Activated T-cell treated with anti-CD3 and anti-CD28 coated beads, Interleukin-2, amount 50 U/mL, for 24 hours (primary cell): ENCODE results near the gene HMCN1.

Experiments used
- DNase-seq: peaks from one replicate; pipeline ENCODE4 v3.0.0-alpha.2; 2020
- H3K27ac Mint-ChIP-seq: 2 replicates; pipeline ENCODE4 v1.8.0; 2020; ENCODE audit warnings: mild to moderate bottlenecking, mixed read lengths
- H3K27me3 Mint-ChIP-seq: 2 replicates; pipeline ENCODE4 v1.8.0; 2020; ENCODE audit warnings: mixed read lengths
- H3K36me3 Mint-ChIP-seq: 2 replicates; pipeline ENCODE4 v1.8.0; 2020; ENCODE audit warnings: low read depth, mixed read lengths
- H3K4me1 Mint-ChIP-seq: 2 replicates; pipeline ENCODE4 v1.8.0; 2020; ENCODE audit warnings: low read depth, mixed read lengths
- H3K4me3 Mint-ChIP-seq: 2 replicates; pipeline ENCODE4 v1.8.0; 2020; ENCODE audit warnings: mild to moderate bottlenecking, moderate library complexity, mixed read lengths
- H3K9me3 Mint-ChIP-seq: 2 replicates; pipeline ENCODE4 v1.8.0; 2020; ENCODE audit warnings: mixed read lengths

Gene HMCN1

DNA sequence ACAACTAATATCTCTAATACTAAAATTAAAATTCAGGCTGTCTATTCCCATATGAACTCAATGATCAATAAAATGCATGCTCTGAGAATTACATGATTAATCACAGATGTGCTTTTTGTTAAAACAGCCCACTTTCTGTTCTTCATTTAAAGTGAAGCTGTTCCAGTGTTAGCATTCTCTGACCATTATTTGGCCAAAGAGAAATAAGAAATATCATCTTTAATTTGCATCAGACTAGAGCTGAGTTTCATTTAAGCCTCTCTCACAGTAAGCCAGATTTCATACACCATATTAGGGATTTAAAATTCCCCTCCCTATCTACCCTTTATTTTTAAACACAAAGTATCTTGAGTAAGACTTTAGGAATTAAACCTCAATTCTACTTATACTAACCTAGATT, 379.3 kb downstream of the HMCN1 start:
- no peaks in the 10 kb centered on the region for H3K4me1 Mint-ChIP-seq

DNA sequence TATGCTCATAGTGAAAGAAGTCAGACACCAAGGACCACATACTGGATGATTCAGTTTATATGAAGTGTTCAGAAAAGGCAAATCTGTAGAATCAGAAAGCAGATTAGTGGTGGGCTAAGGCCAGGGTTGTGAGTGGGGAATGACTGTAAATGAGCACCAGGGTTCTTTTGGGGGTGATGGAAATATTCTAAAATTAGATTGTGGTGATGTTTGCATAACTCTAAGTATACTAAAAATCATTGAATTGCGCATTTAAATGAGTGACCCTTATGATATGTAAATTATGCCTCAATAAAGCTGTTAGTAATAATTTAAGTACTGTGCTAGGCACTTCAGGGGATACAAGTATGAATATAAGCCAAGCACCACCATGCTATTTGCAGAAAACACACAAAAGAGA, 384.5 kb downstream of the HMCN1 start:
- Mint-ChIP-seq H3K4me1 (no peaks in the 10 kb centered on the region), H3K36me3 (no peaks in the 10 kb centered on the region), H3K4me3 (no peak overlapping the region), H3K27me3 (peaks cover 17% of the 10 kb centered on the region), H3K27ac (no peak overlapping the region), H3K9me3 (no peaks in the 10 kb centered on the region)
- DNase-seq = no peak

More for the DNA sequence above, 379.3 kb downstream of the HMCN1 start:
- Mint-ChIP-seq H3K9me3 (no peaks in the 10 kb centered on the region), H3K36me3 (no peaks in the 10 kb centered on the region), H3K27ac (no peak overlapping the region), H3K27me3 (peaks cover 16% of the 10 kb centered on the region), H3K4me3 (no peak overlapping the region)
- DNase-seq = no peak

DNA sequence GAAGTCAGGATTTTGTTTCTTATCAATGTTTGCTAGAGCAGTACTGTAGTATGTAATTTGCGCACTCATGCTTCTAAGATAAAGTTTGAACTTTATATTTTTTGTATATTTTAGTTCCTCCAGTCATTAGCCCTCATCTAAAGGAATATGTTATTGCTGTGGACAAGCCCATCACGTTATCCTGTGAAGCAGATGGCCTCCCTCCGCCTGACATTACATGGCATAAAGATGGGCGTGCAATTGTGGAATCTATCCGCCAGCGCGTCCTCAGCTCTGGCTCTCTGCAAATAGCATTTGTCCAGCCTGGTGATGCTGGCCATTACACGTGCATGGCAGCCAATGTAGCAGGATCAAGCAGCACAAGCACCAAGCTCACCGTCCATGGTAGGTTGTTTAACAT, 388.6 kb downstream of the HMCN1 start:
- H3K4me3 Mint-ChIP-seq = no peak overlapping the region
- no peaks in the 10 kb centered on the region for H3K9me3 Mint-ChIP-seq
- H3K27me3 Mint-ChIP-seq = peaks cover 3% of the 10 kb centered on the region
- H3K27ac Mint-ChIP-seq = no peak overlapping the region
- H3K4me1 Mint-ChIP-seq = no peaks in the 10 kb centered on the region
- no peaks in the 10 kb centered on the region for H3K36me3 Mint-ChIP-seq
- DNase-seq = no peak

DNA sequence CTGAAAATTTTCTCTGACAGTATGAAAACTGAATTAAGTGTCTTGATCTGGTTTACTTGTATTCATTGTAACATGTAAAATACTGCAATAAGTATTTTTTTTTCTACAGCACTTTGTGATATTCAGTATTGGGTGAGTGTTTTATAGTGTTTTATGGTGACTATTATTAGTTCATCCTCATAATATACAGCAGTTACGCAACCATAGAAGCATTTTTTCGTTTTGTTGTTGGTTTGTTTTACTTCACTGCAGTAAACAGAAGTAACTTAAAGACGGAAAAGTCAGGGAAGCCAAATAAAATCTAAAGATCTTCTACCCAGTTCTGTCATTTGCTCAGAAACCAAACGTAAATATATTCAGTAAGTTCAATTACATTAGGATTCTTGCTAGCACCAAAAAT, 390.8 kb downstream of the HMCN1 start:
- no peaks in the 10 kb centered on the region for H3K9me3 Mint-ChIP-seq
- H3K4me1 Mint-ChIP-seq = no peaks in the 10 kb centered on the region

DNA sequence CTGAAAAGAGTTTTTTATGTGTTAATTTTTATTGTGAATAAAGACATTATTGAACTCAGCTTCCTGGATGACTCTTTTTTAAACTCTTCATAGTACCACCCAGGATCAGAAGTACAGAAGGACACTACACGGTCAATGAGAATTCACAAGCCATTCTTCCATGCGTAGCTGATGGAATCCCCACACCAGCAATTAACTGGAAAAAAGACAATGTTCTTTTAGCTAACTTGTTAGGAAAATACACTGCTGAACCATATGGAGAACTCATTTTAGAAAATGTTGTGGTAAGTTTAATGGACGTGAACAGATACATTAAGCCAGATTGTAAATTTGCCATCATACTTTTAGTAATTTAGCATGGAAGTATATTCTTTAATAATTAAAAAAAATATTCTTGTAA, 391.3 kb downstream of the HMCN1 start:
- H3K4me3 Mint-ChIP-seq = no peak overlapping the region
- no peaks in the 10 kb centered on the region for H3K9me3 Mint-ChIP-seq
- no peaks in the 10 kb centered on the region for H3K4me1 Mint-ChIP-seq
- no peak overlapping the region for H3K27ac Mint-ChIP-seq
- no peaks in the 10 kb centered on the region for H3K36me3 Mint-ChIP-seq
- no peaks in the 10 kb centered on the region for H3K27me3 Mint-ChIP-seq
- DNase-seq = no peak

More for the DNA sequence above, 390.8 kb downstream of the HMCN1 start:
- no peaks in the 10 kb centered on the region for H3K36me3 Mint-ChIP-seq
- H3K27ac Mint-ChIP-seq = no peak overlapping the region
- no peak for DNase-seq
- H3K27me3 Mint-ChIP-seq = no peaks in the 10 kb centered on the region
- H3K4me3 Mint-ChIP-seq = no peak overlapping the region

DNA sequence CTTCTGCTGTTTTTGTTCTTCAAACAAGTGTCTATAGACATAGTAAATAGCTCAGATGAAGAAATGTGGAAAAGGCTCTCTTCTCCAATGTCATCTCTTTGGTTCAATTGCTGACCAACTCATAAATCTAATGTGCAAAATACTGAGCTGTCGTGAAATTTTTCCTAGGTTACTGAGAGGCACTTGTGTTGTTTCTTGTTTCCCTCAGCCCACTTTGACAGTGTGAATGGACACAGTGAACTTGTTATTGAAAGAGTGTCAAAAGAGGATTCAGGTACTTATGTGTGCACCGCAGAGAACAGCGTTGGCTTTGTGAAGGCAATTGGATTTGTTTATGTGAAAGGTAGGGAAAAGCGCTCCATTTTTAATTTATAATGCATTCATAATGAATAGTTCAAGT, 395.6 kb downstream of the HMCN1 start:
- Mint-ChIP-seq H3K4me3 (no peak overlapping the region), H3K27ac (no peak overlapping the region), H3K4me1 (no peaks in the 10 kb centered on the region), H3K36me3 (no peaks in the 10 kb centered on the region), H3K27me3 (no peaks in the 10 kb centered on the region), H3K9me3 (no peaks in the 10 kb centered on the region)
- DNase-seq = no peak

DNA sequence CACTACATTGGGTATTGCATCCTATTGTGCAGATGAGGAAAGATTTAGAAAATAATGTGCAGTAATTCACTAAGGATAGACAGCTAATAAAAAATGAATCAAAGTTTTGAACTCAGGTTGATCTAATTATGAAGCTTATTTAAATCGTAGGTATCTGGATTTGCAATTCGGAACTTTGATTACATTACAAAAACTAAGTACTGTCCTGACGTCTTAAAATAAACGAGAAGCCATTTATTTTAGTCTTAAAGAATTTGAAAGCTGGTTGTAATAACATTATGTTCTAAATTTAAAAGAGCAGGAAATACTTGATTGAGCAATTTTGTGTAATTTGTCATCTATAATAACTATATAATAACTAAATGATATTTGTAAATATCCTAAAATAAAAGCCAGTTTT, 404.9 kb downstream of the HMCN1 start:
- no peak for DNase-seq
- Mint-ChIP-seq H3K27me3 (peaks cover 2% of the 10 kb centered on the region), H3K9me3 (no peaks in the 10 kb centered on the region), H3K4me3 (no peak overlapping the region), H3K36me3 (no peaks in the 10 kb centered on the region), H3K27ac (no peak overlapping the region), H3K4me1 (no peaks in the 10 kb centered on the region)

DNA sequence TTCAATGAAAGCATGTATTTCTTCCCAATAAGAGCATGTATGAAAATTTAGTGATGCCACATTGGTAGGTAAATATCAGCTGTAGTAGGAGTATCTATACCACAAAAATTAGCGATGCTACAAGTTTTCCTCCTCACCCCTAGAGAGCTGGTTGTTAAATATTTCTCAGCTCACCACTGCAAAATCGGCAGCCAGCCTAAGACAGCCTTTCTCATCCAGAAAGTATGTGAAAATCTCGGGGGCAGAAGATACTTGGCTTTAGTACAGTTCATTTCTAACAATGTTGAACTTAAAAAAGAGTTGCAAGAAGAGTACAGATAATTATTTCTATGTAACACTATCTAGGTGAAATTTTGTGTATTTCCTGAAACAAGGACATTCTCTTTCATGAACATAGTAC, 405.5 kb downstream of the HMCN1 start:
- DNase-seq = no peak
- Mint-ChIP-seq H3K36me3 (no peaks in the 10 kb centered on the region), H3K27ac (no peak overlapping the region), H3K27me3 (peaks cover 4% of the 10 kb centered on the region), H3K4me1 (no peaks in the 10 kb centered on the region), H3K9me3 (no peaks in the 10 kb centered on the region), H3K4me3 (no peak overlapping the region)

DNA sequence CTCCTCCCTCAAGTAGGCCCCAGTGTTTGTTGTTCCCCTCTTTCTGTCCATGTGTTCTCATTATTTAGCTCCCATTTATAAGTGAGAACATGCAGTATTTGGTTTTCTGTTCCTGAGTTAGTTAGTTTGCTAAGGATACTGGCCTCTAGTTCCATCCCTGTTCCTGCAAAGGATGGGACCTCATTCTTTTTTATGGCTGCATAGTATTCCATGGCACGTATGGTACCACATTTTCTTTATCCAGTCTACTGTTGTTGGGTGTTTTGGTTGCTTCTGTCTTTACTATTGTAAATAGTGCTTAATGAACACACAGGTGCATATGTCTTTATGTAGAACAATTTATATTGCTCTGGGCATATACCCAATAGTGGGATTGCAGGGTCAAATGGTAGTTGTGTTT, 408.0 kb downstream of the HMCN1 start:
- H3K4me3 Mint-ChIP-seq = no peak overlapping the region
- H3K27ac Mint-ChIP-seq = no peak overlapping the region
- no peaks in the 10 kb centered on the region for H3K36me3 Mint-ChIP-seq
- no peak for DNase-seq
- peaks cover 1% of the 10 kb centered on the region for H3K4me1 Mint-ChIP-seq
- H3K9me3 Mint-ChIP-seq = no peaks in the 10 kb centered on the region
- peaks cover 8% of the 10 kb centered on the region for H3K27me3 Mint-ChIP-seq

DNA sequence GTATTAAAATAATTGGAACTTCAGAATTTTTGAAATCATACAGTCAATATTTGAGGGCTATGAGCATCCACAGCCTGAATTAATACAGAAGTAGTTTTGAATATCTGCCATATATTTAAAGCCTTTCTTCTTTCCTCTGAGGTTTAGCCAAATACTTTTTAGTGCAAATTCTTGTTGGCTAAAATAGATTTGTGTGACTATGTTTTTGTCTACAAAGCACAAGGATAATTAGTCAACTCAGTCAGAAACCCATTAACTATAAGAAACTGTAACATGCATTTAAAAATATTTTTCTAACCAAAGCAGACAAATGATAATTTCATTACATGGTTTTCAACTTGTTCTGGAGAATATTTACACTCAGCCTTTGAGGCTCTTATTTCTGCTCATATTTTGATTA, 408.7 kb downstream of the HMCN1 start:
- Mint-ChIP-seq H3K9me3 (no peaks in the 10 kb centered on the region), H3K36me3 (no peaks in the 10 kb centered on the region), H3K27me3 (peaks cover 8% of the 10 kb centered on the region), H3K27ac (no peak overlapping the region), H3K4me3 (no peak overlapping the region), H3K4me1 (peaks cover 1% of the 10 kb centered on the region)
- DNase-seq = no peak

DNA sequence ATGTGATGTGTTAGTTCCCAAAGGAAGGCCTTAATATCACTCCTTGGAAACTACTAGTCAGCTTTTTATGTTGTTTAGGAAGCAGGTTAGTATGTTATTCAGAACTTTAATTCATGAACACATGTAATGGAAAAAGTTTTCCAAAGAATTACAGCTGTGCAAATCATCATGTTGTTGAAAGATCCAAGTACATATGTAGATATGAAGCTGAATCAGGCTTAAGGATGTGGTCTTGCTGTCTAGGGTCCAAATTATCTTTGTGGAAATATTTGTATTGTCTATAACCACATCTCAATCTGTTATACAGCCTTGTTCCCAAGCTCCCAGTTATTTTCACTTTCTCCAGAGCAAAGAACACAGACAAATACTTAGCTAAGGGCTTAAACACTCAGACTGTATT, 409.3 kb downstream of the HMCN1 start:
- Mint-ChIP-seq H3K9me3 (no peaks in the 10 kb centered on the region), H3K4me3 (no peak overlapping the region), H3K4me1 (peaks cover 1% of the 10 kb centered on the region)

DNA sequence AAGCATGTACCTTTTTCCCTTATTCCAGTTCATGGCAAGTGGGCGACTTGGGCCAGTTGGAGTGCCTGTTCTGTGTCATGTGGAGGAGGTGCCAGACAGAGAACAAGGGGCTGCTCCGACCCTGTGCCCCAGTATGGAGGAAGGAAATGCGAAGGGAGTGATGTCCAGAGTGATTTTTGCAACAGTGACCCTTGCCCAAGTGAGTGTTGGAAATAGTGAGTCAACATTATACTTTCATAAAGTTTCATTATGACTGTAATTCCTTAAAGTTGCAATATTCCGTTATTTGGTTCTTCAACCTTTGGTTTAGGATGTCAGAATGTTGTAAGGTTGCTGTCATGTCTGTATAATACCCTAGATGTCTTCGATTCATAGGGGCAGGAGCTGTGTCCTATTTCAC, 410.3 kb downstream of the HMCN1 start:
- no peak overlapping the region for H3K27ac Mint-ChIP-seq
- H3K36me3 Mint-ChIP-seq = no peaks in the 10 kb centered on the region
- peaks cover 1% of the 10 kb centered on the region for H3K4me1 Mint-ChIP-seq
- H3K9me3 Mint-ChIP-seq = no peaks in the 10 kb centered on the region
- DNase-seq = no peak
- H3K27me3 Mint-ChIP-seq = peaks cover 8% of the 10 kb centered on the region
- H3K4me3 Mint-ChIP-seq = no peak overlapping the region

More for the DNA sequence above, 409.3 kb downstream of the HMCN1 start:
- DNase-seq = no peak
- Mint-ChIP-seq H3K27me3 (peaks cover 8% of the 10 kb centered on the region), H3K36me3 (no peaks in the 10 kb centered on the region), H3K27ac (no peak overlapping the region)

DNA sequence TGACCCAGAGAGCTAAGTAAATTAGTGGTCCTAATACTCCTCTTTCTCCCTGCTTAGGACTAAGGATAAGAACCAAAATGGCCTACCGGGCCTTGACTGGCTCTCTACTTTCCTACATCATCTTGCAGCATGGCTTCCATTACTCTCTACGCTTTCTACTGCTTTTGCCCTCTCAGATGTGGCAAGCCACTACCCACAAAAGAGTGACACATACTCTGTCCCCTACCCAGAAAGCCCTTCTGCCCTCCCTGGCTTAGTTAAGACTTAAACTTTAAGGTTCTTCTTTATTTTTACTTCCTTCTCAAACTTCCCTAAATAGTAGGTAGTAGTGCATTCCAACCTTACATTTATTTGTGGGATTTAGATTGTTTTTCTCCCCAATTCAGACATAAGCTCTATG, 412.8 kb downstream of the HMCN1 start:
- Mint-ChIP-seq H3K9me3 (no peaks in the 10 kb centered on the region), H3K27me3 (peaks cover 8% of the 10 kb centered on the region), H3K27ac (no peak overlapping the region), H3K4me3 (no peak overlapping the region), H3K36me3 (no peaks in the 10 kb centered on the region), H3K4me1 (peaks cover 1% of the 10 kb centered on the region)
- no peak for DNase-seq

DNA sequence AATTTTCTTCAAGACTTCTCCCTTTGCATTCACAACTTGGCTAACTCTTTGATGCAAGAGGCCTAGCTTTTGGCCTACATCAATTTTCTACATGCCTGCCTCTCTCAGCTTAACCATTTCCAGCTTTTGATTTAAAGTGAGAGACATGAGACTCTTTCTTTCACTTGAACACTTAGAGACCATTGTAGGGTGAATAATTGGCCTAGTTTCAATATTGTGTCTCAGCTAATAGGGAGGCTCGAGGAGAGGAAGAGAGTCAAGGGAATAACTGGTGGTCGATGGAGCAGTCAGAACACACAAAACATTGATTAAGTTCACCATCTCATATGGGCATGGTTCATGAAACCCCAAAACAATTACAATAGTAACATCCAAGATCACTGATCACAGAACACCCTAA, 415.4 kb downstream of the HMCN1 start:
- Mint-ChIP-seq H3K4me3 (no peak overlapping the region), H3K4me1 (peaks cover 1% of the 10 kb centered on the region), H3K9me3 (no peaks in the 10 kb centered on the region), H3K27me3 (peaks cover 9% of the 10 kb centered on the region), H3K27ac (no peak overlapping the region), H3K36me3 (no peaks in the 10 kb centered on the region)
- no peak for DNase-seq

DNA sequence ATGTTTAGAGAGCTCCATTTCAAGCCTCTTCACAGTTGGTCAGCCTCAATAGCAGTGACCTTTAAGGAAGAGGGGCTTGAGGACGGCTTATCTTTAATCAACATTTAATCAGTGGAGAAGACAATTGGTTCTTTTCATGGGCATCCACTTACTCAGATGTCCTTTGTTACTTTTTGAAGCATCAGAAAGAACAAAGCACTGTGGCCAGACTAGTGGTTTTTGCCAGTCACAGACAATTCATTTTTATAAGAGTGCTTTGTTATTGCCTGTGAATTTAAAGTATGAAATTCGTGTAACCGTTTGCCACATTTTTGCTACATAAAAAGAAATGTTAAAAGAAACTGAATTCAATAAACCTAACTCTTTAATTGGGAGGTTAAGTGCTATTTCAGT, 418.0 kb downstream of the HMCN1 start:
- no peak for DNase-seq
- no peaks in the 10 kb centered on the region for H3K36me3 Mint-ChIP-seq
- no peaks in the 10 kb centered on the region for H3K9me3 Mint-ChIP-seq
- H3K27me3 Mint-ChIP-seq = peaks cover 8% of the 10 kb centered on the region
- H3K4me1 Mint-ChIP-seq = no peaks in the 10 kb centered on the region
- no peak overlapping the region for H3K4me3 Mint-ChIP-seq
- H3K27ac Mint-ChIP-seq = no peak overlapping the region

DNA sequence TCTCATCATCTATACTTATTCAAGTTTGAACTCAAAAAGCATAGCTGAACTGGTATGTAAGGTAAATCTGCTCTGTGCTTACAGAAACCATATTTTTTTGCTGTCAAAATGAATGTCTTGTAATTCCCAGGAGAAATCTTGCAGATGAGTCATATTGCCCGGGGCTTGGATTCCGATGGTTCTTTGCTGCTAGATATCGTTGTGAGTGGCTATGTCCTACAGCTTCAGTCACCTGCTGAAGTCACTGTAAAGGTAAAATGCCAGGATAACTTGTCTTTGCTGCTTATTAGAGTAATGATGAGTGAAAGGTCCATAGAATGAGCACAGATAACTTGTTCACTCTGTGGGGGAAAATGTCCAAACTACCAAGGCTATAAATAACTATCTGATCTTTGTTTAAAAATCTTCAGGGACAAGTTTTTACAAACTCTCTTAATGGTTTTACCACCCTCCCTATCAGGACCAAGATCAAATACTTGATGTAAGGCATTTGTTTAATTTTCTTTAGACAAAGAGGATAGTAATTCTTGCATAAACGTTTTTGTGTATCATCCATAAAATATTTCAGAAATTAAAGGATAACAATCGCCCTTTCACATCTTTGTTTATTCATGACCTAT, 418.5 kb downstream of the HMCN1 start:
- Mint-ChIP-seq H3K9me3 (no peaks in the 10 kb centered on the region), H3K4me1 (no peaks in the 10 kb centered on the region), H3K4me3 (no peak overlapping the region), H3K27ac (no peak overlapping the region), H3K27me3 (peaks cover 8% of the 10 kb centered on the region), H3K36me3 (no peaks in the 10 kb centered on the region)
- DNase-seq = no peak
